Bronchial epithelial cell (primary cell): ENCODE data around the gene KPTN. TPM values are rescaled to one million over a fixed set of nuclear protein-coding genes. Genes with fewer than 3 reads are reported as not detected.
A peak's percentile ranks its signal among the peaks of the same experiment; 100 is the strongest.

Experiments used
- DNase-seq: peaks from one replicate; pipeline ENCODE4 v3.0.0-alpha.2; 2010; ENCODE audit warnings: low read depth
- FAIRE-seq: peaks from 2 replicates; lab custom pipeline; 2011; peaks lifted over from hg19 to GRCh38; lab: Jason Lieb, UNC
- H3K27me3 ChIP-seq: 2 replicates; pipeline ENCODE4 v1.5.1; 2011; ENCODE audit warnings: low read length; ENCODE audit not compliant: control insufficient read depth, insufficient read depth
- H3K36me3 ChIP-seq: 2 replicates; pipeline ENCODE4 v1.5.1; 2011; ENCODE audit warnings: low read length; ENCODE audit not compliant: control insufficient read depth, insufficient read depth
- H3K4me3 ChIP-seq: 2 replicates; pipeline ENCODE4 v1.5.1; 2011; ENCODE audit warnings: mild to moderate bottlenecking, low read depth, low read length, control low read depth
- CTCF ChIP-seq: IDR thresholded peaks from 2 replicates; pipeline ENCODE4 v1.5.1; 2011; ENCODE audit warnings: mild to moderate bottlenecking, moderate library complexity, low read length, control low read depth, inconsistent platforms; ENCODE audit not compliant: insufficient read depth, severe bottlenecking
- total RNA-seq: library from RNA; depleted of rRNA; stranded (reverse); fragments of >200 nt; gene quantifications from 2 replicates; pipeline ENCODE4 v1.2.1, GENCODE V29; 2014

Gene KPTN
- total RNA-seq, 1 donor from 2014 or later: 2.1 TPM

DNA sequence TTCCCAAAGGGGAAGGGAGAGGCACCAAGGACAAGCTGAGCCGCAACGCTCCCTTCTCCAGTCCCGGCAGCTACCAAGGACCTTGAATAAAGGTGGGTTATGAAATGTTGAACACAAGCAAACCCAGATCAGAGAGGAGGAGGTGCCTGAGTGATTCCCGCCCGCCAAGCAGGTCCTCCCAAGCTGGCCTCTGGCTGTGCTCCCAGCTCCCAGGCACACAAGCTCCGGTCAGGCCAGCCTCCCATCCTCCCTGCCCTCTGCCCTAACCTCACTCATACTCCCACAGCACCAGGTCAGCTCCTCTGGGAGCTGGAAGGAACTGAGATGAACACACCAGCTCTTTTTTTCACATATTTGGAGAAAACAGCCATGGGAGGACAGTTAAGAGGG, 27.1 kb upstream of the KPTN start:
- H3K36me3 ChIP-seq: peaks cover 2% of the 10 kb centered on the region
- no peak for TF ChIP-seq CTCF
- no peaks in the 10 kb centered on the region for H3K27me3 ChIP-seq
- H3K4me3 ChIP-seq: no peak overlapping the region
- FAIRE-seq: no peak
- DNase-seq: no peak

- H3K4me3 ChIP-seq: no peak overlapping the region
- DNase-seq (no peak), FAIRE-seq (peak; percentile 32)
- H3K36me3 ChIP-seq: peaks cover 3% of the 10 kb centered on the region
- no peak for TF ChIP-seq CTCF
- H3K27me3 ChIP-seq: no peaks in the 10 kb centered on the region
Measured at GRCh38 chr19:47510516-47511127, 26.6 kb upstream of the KPTN start.

- H3K4me3 ChIP-seq: no peak overlapping the region
- peak; percentile 63 for DNase-seq
- peaks cover 5% of the 10 kb centered on the region for H3K36me3 ChIP-seq
- FAIRE-seq: no peak
- no peak for TF ChIP-seq CTCF
- H3K27me3 ChIP-seq: no peaks in the 10 kb centered on the region
Measured at GRCh38 chr19:47509973-47510372, 26.0 kb upstream of the KPTN start.

GRCh38 chr19:47509170-47509847, 25.3 kb upstream of the KPTN start:
- Histone ChIP-seq H3K36me3 (peaks cover 5% of the 10 kb centered on the region), H3K27me3 (no peaks in the 10 kb centered on the region), H3K4me3 (no peak overlapping the region)
- DNase-seq (no peak), FAIRE-seq (no peak)
- TF ChIP-seq CTCF: no peak

GRCh38 chr19:47508721-47509120, 24.7 kb upstream of the KPTN start:
- TF ChIP-seq CTCF: no peak
- no peak for FAIRE-seq
- H3K27me3 ChIP-seq: no peaks in the 10 kb centered on the region
- no peak for DNase-seq
- H3K36me3 ChIP-seq: peaks cover 5% of the 10 kb centered on the region
- H3K4me3 ChIP-seq: no peak overlapping the region
